ACHN (cell line): ENCODE results near the gene LCE1D.

ENCODE experiments used
- DNase-seq: peaks from one replicate; pipeline ENCODE4 v3.0.0-alpha.2; 2015
- in situ Hi-C: cut with HindIII; loops from 2 replicates; pipeline ENCODE4 v1.10.0; 2017; ENCODE audit warnings: low sequenced_read_pairs, low pct_ligation_motif_present, low pct_unique_long_range_greater_than_20kb

The LCE1D gene

GRCh38 chr1:152796421-152796820, at the start of gene LCE1D:
Gene LCE1D (plus strand): TSS chr1:152796721. CDS start chr1:152797795, 1,074 bp downstream.
- in situ Hi-C loops: no loop called here

GRCh38 chr1:152747831-152748230, 48.7 kb upstream of the LCE1D start:
- in situ Hi-C loops: no loop called here
- DNase-seq: no peak

More at GRCh38 chr1:152796421-152796820, at the start of gene LCE1D:
- DNase-seq: no peak

GRCh38 chr1:152752225-152752624, 44.3 kb upstream of the LCE1D start:
- no peak for DNase-seq
- in situ Hi-C loops: no loop called here

GRCh38 chr1:152753586-152753985, 42.9 kb upstream of the LCE1D start:
- in situ Hi-C loops: no loop called here
- no peak for DNase-seq

- in situ Hi-C loops: no loop called here
- DNase-seq: no peak
Observed at GRCh38 chr1:152756872-152757271, 39.6 kb upstream of the LCE1D start.

- DNase-seq: no peak
- in situ Hi-C loops: no loop called here
Observed at GRCh38 chr1:152757747-152758146, 38.8 kb upstream of the LCE1D start, which contains the start of gene KPRP. Gene KPRP (plus strand): TSS chr1:152758025. CDS start chr1:152759589, 1,564 bp downstream.

GRCh38 chr1:152758636-152759035, 37.9 kb upstream of the LCE1D start:
- in situ Hi-C loops: no loop called here
- DNase-seq: no peak

- in situ Hi-C loops: no loop called here
- DNase-seq: no peak
Observed at GRCh38 chr1:152759453-152760173, 36.9 kb upstream of the LCE1D start.

GRCh38 chr1:152760551-152761190, 35.9 kb upstream of the LCE1D start:
- in situ Hi-C loops: no loop called here
- DNase-seq: no peak

- no peak for DNase-seq
- in situ Hi-C loops: no loop called here
Observed at GRCh38 chr1:152761609-152762213, 34.8 kb upstream of the LCE1D start.

GRCh38 chr1:152768847-152769533, 27.5 kb upstream of the LCE1D start:
- in situ Hi-C loops: no loop called here
- DNase-seq: no peak

GRCh38 chr1:152770411-152770810, 26.1 kb upstream of the LCE1D start:
- in situ Hi-C loops: no loop called here
- no peak for DNase-seq

GRCh38 chr1:152774875-152775274, 21.6 kb upstream of the LCE1D start, which contains the start of gene LCE1F:
Gene LCE1F (plus strand): TSS chr1:152775140. CDS start chr1:152776372, 1,232 bp downstream.
- no peak for DNase-seq
- in situ Hi-C loops: no loop called here

- DNase-seq: no peak
- in situ Hi-C loops: no loop called here
Observed at GRCh38 chr1:152776361-152776760, 20.2 kb upstream of the LCE1D start.

GRCh38 chr1:152777510-152778137, 18.9 kb upstream of the LCE1D start:
- peak; percentile 53 for DNase-seq

GRCh38 chr1:152783095-152783494, 13.4 kb upstream of the LCE1D start:
- in situ Hi-C loops: no loop called here
- DNase-seq: no peak

More at GRCh38 chr1:152777510-152778137, 18.9 kb upstream of the LCE1D start:
- in situ Hi-C loops: no loop called here

- in situ Hi-C loops: no loop called here
- no peak for DNase-seq
Observed at GRCh38 chr1:152786077-152786476, 10.4 kb upstream of the LCE1D start, which contains the start of gene LCE1E. Gene LCE1E (plus strand): TSS chr1:152786257. CDS start chr1:152787300, 1,043 bp downstream.

GRCh38 chr1:152795686-152796085, 835 bp upstream of the LCE1D start:
- in situ Hi-C loops: no loop called here
- DNase-seq: no peak
